Mucosa of rectum (tissue), 2 donors: Measurements from ENCODE around the gene TGOLN2.
A peak's percentile ranks its signal among the peaks of the same experiment; 100 is the strongest.
"Not testable (repeated sequence)": the region's sequence is repeated elsewhere in the genome, so short reads cannot be mapped to it uniquely, and the experiment has no call there.

Source experiments
- H3K27ac ChIP-seq, 2 donors: one replicate each; pipeline ENCODE4 v1.7.0; 2013; ENCODE audit warnings: inconsistent platforms in 2 of 2, low read depth in 2 of 2, low read length in 2 of 2
- H3K27me3 ChIP-seq, 2 donors: one replicate each; pipeline ENCODE4 v1.7.0; 2013; ENCODE audit warnings: low read length in 2 of 2; ENCODE audit not compliant: control insufficient read depth in 2 of 2, insufficient read depth in 2 of 2
- H3K36me3 ChIP-seq, 2 donors: one replicate each; pipeline ENCODE4 v1.7.0; 2013; ENCODE audit warnings: low read length in 2 of 2; ENCODE audit not compliant: control insufficient read depth in 2 of 2, insufficient read depth in 2 of 2
- H3K4me1 ChIP-seq, 2 donors: one replicate each; pipeline ENCODE4 v1.7.0; 2013; ENCODE audit warnings: low read length in 2 of 2, mild to moderate bottlenecking in 1 of 2; ENCODE audit not compliant: control insufficient read depth in 2 of 2, insufficient read depth in 2 of 2
- H3K4me3 ChIP-seq, 2 donors: one replicate each; pipeline ENCODE4 v1.7.0; 2013; ENCODE audit warnings: low read length in 2 of 2
- H3K9ac ChIP-seq, 2 donors: one replicate each; pipeline ENCODE4 v1.7.0; 2013; ENCODE audit warnings: low read length in 2 of 2, low read depth in 1 of 2, mild to moderate bottlenecking in 1 of 2
- H3K9me3 ChIP-seq, 2 donors: one replicate each; pipeline ENCODE4 v1.7.0; 2013; ENCODE audit warnings: low read length in 2 of 2; ENCODE audit not compliant: control insufficient read depth in 2 of 2
- donor health status: healthy.
- donor health status: Normal muscosa, but diverticular disease.

Gene TGOLN2

DNA sequence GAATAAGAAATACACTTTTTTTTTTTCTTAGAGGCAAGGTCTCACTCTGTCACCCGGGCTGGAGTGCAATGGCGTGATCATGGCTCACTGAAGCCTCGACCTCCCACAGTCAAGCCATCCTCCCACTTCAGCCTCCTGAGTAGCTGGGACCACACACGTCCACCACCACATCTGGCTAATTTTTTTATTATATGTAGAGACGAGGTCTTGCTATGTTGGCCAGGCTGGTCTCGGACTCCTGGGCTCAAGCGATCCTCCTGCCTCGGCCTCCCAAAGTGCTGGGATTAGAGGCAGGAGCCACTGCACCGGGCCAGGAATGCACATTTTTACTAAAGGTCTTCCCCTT is 2.4 kb downstream of the TGOLN2 start:
- Histone ChIP-seq H3K4me3 (peak overlapping the region; percentile 99), H3K36me3 (peaks cover 40% of the 10 kb centered on the region in 2 donors), H3K27me3 (no peaks in the 10 kb centered on the region)

GRCh38 chr2:85324639-85325465 is 2.9 kb downstream of the TGOLN2 start:
- Histone ChIP-seq H3K4me1 (peaks cover 32 to 39% of the 10 kb centered on the region in 2 donors), H3K36me3 (peaks cover 45 to 46% of the 10 kb centered on the region in 2 donors), H3K9ac (peak overlapping the region; percentile 1 to 98), H3K27ac (peak overlapping the region; percentile 28 to 53), H3K4me3 (peak overlapping the region; percentile 99), H3K27me3 (no peaks in the 10 kb centered on the region), H3K9me3 (no peaks in the 10 kb centered on the region)

More for the DNA sequence above, 2.4 kb downstream of the TGOLN2 start:
- Histone ChIP-seq H3K4me1 (peaks cover 32 to 39% of the 10 kb centered on the region in 2 donors), H3K27ac (peak overlapping the region; percentile 28 to 53), H3K9ac (peak overlapping the region; percentile 95 to 98), H3K9me3 (no peaks in the 10 kb centered on the region)

- Histone ChIP-seq H3K4me3 (peak overlapping the region in 1 of 2 donors; percentile 31), H3K27ac (peak overlapping the region in 1 of 2 donors; percentile 28), H3K36me3 (peaks cover 52 to 53% of the 10 kb centered on the region in 2 donors), H3K4me1 (peaks cover 35 to 39% of the 10 kb centered on the region in 2 donors)
- not testable (repeated sequence) for H3K27me3 ChIP-seq, H3K9me3 ChIP-seq, H3K9ac ChIP-seq
Observed at GRCh38 chr2:85323988-85324367, 3.8 kb downstream of the TGOLN2 start.

- Histone ChIP-seq H3K27me3 (no peaks in the 10 kb centered on the region), H3K4me1 (peaks cover 35 to 39% of the 10 kb centered on the region in 2 donors), H3K27ac (no peak overlapping the region), H3K9me3 (no peaks in the 10 kb centered on the region), H3K9ac (no peak overlapping the region), H3K36me3 (peaks cover 54 to 57% of the 10 kb centered on the region in 2 donors), H3K4me3 (peak overlapping the region in 1 of 2 donors; percentile 31)
Observed at GRCh38 chr2:85323351-85323987, 4.3 kb downstream of the TGOLN2 start.

DNA sequence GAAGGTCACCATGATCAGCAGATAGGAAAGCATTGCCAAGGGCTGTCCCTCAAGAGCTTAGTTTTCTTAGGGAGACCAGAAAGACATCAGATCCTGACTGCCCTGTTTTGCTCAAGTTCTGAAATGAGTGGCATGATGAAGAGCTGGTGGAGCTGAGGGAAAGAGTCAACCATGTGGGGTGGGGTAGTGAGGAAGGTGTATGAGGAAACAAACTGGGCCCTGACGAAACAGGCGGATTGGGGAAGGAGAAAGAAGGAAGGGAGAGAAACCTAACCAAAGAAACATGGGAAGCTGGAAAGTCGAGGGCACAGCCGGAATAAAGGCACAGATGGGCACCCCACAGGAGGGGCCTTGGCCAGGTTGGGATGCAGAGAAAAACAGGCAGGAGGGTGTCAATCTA is 8.0 kb downstream of the TGOLN2 start:
- H3K36me3 ChIP-seq: peaks cover 63 to 82% of the 10 kb centered on the region in 2 donors
- H3K9me3 ChIP-seq: no peaks in the 10 kb centered on the region
- H3K9ac ChIP-seq: no peak overlapping the region
- H3K27me3 ChIP-seq: no peaks in the 10 kb centered on the region
- H3K27ac ChIP-seq: no peak overlapping the region
- peaks cover 12 to 18% of the 10 kb centered on the region in 2 donors for H3K4me1 ChIP-seq
- H3K4me3 ChIP-seq: no peak overlapping the region

GRCh38 chr2:85318222-85319074 is 9.3 kb downstream of the TGOLN2 start:
- Histone ChIP-seq H3K27ac (no peak overlapping the region), H3K4me1 (peaks cover 4 to 5% of the 10 kb centered on the region in 2 donors)

DNA sequence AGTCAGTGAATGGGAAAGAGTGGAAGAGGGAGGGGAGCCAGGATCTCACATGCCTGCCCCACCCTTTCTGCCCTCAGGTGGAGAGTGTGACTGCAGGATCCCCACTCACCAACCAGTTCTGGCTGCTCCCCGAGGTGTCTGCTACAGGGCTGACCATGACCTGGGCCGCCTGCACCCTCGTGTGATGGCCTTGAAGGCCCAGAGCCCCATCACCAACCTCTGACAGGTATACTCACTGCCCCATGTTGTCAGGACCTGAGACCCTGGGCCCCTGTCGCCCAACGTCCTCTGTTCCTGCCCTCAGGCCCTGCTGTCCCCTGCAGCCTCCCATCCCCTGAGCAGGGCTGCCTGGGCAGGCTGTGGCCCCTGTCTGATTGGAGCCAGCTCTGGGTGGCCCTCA is 11.9 kb downstream of the TGOLN2 start:
- H3K4me1 ChIP-seq, H3K27me3 ChIP-seq, H3K27ac ChIP-seq, H3K4me3 ChIP-seq, H3K9me3 ChIP-seq, H3K9ac ChIP-seq: not testable (repeated sequence)
- peaks cover 37 to 52% of the 10 kb centered on the region in 2 donors for H3K36me3 ChIP-seq

More at GRCh38 chr2:85318222-85319074, 9.3 kb downstream of the TGOLN2 start:
- no peak overlapping the region for H3K4me3 ChIP-seq
- H3K9ac ChIP-seq: no peak overlapping the region
- no peaks in the 10 kb centered on the region for H3K27me3 ChIP-seq
- no peaks in the 10 kb centered on the region for H3K9me3 ChIP-seq
- peaks cover 60 to 77% of the 10 kb centered on the region in 2 donors for H3K36me3 ChIP-seq

DNA sequence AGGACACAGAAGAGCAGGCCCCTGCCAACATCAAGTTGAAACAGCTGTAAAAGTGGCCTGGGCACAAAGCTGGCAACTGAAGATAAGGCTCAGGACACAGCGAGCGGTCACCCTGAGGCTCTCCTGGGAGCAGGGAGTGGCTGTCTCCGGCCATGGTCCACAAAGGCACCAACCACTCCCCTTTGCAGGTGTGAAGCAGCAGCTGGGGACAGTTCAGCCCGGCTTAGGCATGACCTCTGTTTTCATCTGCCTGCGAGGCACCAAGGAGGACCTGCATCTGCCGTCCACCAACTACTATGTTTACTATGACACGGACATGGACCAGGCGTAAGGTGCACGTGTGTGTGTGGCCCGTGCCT is 12.9 kb downstream of the TGOLN2 start:
- Histone ChIP-seq H3K4me3 (no peak overlapping the region), H3K27ac (no peak overlapping the region), H3K9ac (no peak overlapping the region), H3K27me3 (no peaks in the 10 kb centered on the region), H3K9me3 (no peaks in the 10 kb centered on the region), H3K4me1 (peaks cover 2 to 3% of the 10 kb centered on the region in 2 donors), H3K36me3 (peaks cover 27 to 42% of the 10 kb centered on the region in 2 donors)

- no peaks in the 10 kb centered on the region for H3K9me3 ChIP-seq
- peaks cover 15 to 16% of the 10 kb centered on the region in 2 donors for H3K4me1 ChIP-seq
- H3K27ac ChIP-seq: no peak overlapping the region
- no peak overlapping the region for H3K9ac ChIP-seq
- peaks cover 14 to 24% of the 10 kb centered on the region in 2 donors for H3K36me3 ChIP-seq
- no peak overlapping the region for H3K4me3 ChIP-seq
- no peaks in the 10 kb centered on the region for H3K27me3 ChIP-seq
Observed at GRCh38 chr2:85312404-85312803, 15.4 kb downstream of the TGOLN2 start.
